ENCODE measurements around the gene ZNF780B. TPM values are rescaled to one million over a fixed set of nuclear protein-coding genes. Genes with fewer than 3 reads are reported as not detected.

The ZNF780B gene
- 9.5 and 12.8 TPM in 2 replicates for total RNA-seq (2014; rRNA removed; shearing (Covaris generic))

GRCh38 chr19:40055832-40056504 is at the start of gene ZNF780B:
TSS of gene ZNF780B (minus strand) at chr19:40056231. CDS start at chr19:40050332, 5,899 bp downstream.
- DNase-seq (ENCODE audit: low spot score) = peak; percentile 91
- in situ Hi-C loops (cut with HindIII; ENCODE audit: low sequenced_read_pairs) = no loop called here

- in situ Hi-C loops (cut with HindIII; ENCODE audit: low sequenced_read_pairs) = no loop called here
- no peak for DNase-seq (ENCODE audit: low spot score)
These were observed 48.7 kb upstream of the ZNF780B start for GRCh38 chr19:40104754-40105153.

- in situ Hi-C loops (cut with HindIII; ENCODE audit: low sequenced_read_pairs) = no loop called here
- no peak for DNase-seq (ENCODE audit: low spot score)
These were observed 47.6 kb upstream of the ZNF780B start for GRCh38 chr19:40103600-40103999.

GRCh38 chr19:40101813-40102212 is 45.8 kb upstream of the ZNF780B start:
- DNase-seq (ENCODE audit: low spot score) = no peak
- in situ Hi-C loops (cut with HindIII; ENCODE audit: low sequenced_read_pairs) = no loop called here

GRCh38 chr19:40093416-40093815 is 37.4 kb upstream of the ZNF780B start:
- in situ Hi-C loops (cut with HindIII; ENCODE audit: low sequenced_read_pairs) = no loop called here
- DNase-seq (ENCODE audit: low spot score) = no peak

GRCh38 chr19:40091205-40092129 is 35.4 kb upstream of the ZNF780B start:
- in situ Hi-C loops (cut with HindIII; ENCODE audit: low sequenced_read_pairs) = no loop called here
- no peak for DNase-seq (ENCODE audit: low spot score)

- in situ Hi-C loops (cut with HindIII; ENCODE audit: low sequenced_read_pairs) = no loop called here
- peak; percentile 88 for DNase-seq (ENCODE audit: low spot score)
These were observed 34.5 kb upstream of the ZNF780B start, which contains the start of gene ZNF780A for GRCh38 chr19:40090241-40091204. TSS of gene ZNF780A (minus strand) at chr19:40090943. CDS start at chr19:40084753, 6,190 bp downstream.

- DNase-seq (ENCODE audit: low spot score) = peak; percentile 35
- in situ Hi-C loops (cut with HindIII; ENCODE audit: low sequenced_read_pairs) = no loop called here
These were observed 33.4 kb upstream of the ZNF780B start for GRCh38 chr19:40089462-40089861.

- in situ Hi-C loops (cut with HindIII; ENCODE audit: low sequenced_read_pairs) = no loop called here
- no peak for DNase-seq (ENCODE audit: low spot score)
These were observed 32.4 kb upstream of the ZNF780B start for GRCh38 chr19:40088299-40089047.

- in situ Hi-C loops (cut with HindIII; ENCODE audit: low sequenced_read_pairs) = no loop called here
- no peak for DNase-seq (ENCODE audit: low spot score)
These were observed 28.9 kb upstream of the ZNF780B start for GRCh38 chr19:40084948-40085347.

GRCh38 chr19:40081411-40081810 is 25.4 kb upstream of the ZNF780B start:
- in situ Hi-C loops (cut with HindIII; ENCODE audit: low sequenced_read_pairs) = no loop called here
- no peak for DNase-seq (ENCODE audit: low spot score)

GRCh38 chr19:40080289-40080688 is 24.3 kb upstream of the ZNF780B start:
- DNase-seq (ENCODE audit: low spot score) = no peak

GRCh38 chr19:40078377-40078776 is 22.3 kb upstream of the ZNF780B start:
- DNase-seq (ENCODE audit: low spot score) = no peak
- in situ Hi-C loops (cut with HindIII; ENCODE audit: low sequenced_read_pairs) = no loop called here

More at GRCh38 chr19:40080289-40080688, 24.3 kb upstream of the ZNF780B start:
- in situ Hi-C loops (cut with HindIII; ENCODE audit: low sequenced_read_pairs) = no loop called here

- in situ Hi-C loops (cut with HindIII; ENCODE audit: low sequenced_read_pairs) = no loop called here
These were observed 14.0 kb upstream of the ZNF780B start for GRCh38 chr19:40070058-40070457.

GRCh38 chr19:40059624-40060023 is 3.6 kb upstream of the ZNF780B start:
- in situ Hi-C loops (cut with HindIII; ENCODE audit: low sequenced_read_pairs) = no loop called here

More at GRCh38 chr19:40070058-40070457, 14.0 kb upstream of the ZNF780B start:
- DNase-seq (ENCODE audit: low spot score) = no peak

GRCh38 chr19:40057166-40057565 is 1.1 kb upstream of the ZNF780B start:
- in situ Hi-C loops (cut with HindIII; ENCODE audit: low sequenced_read_pairs) = no loop called here
- no peak for DNase-seq (ENCODE audit: low spot score)

More at GRCh38 chr19:40059624-40060023, 3.6 kb upstream of the ZNF780B start:
- no peak for DNase-seq (ENCODE audit: low spot score)

- in situ Hi-C loops (cut with HindIII; ENCODE audit: low sequenced_read_pairs) = no loop called here
- no peak for DNase-seq (ENCODE audit: low spot score)
These were observed 474 bp upstream of the ZNF780B start for GRCh38 chr19:40056505-40056904.

GRCh38 chr19:40055049-40055448 is 982 bp downstream of the ZNF780B start:
- in situ Hi-C loops (cut with HindIII; ENCODE audit: low sequenced_read_pairs) = no loop called here
- DNase-seq (ENCODE audit: low spot score) = no peak

Measured in G401 (cell line).